ENCODE results near the gene UNC13A.

Gene UNC13A

GRCh38 chr19:17665058-17665457 lies 23.1 kb downstream of the UNC13A start:
- peaks cover 17% of the 10 kb centered on the region for H3K9me3 Mint-ChIP-seq
- no peak for DNase-seq
- H3K36me3 Mint-ChIP-seq (ENCODE audit: low read depth): no peaks in the 10 kb centered on the region
- H3K4me3 Mint-ChIP-seq: no peak overlapping the region
- no peaks in the 10 kb centered on the region for H3K4me1 Mint-ChIP-seq (ENCODE audit: low read depth)
- peaks cover 15% of the 10 kb centered on the region for H3K27me3 Mint-ChIP-seq
- no peak overlapping the region for H3K27ac Mint-ChIP-seq

GRCh38 chr19:17659996-17660395 lies 28.2 kb downstream of the UNC13A start:
- no peak overlapping the region for H3K4me3 Mint-ChIP-seq
- H3K4me1 Mint-ChIP-seq (ENCODE audit: low read depth): no peaks in the 10 kb centered on the region
- peaks cover 20% of the 10 kb centered on the region for H3K27me3 Mint-ChIP-seq
- H3K9me3 Mint-ChIP-seq: peaks cover 10% of the 10 kb centered on the region
- no peak for DNase-seq
- no peaks in the 10 kb centered on the region for H3K36me3 Mint-ChIP-seq (ENCODE audit: low read depth)
- no peak overlapping the region for H3K27ac Mint-ChIP-seq

DNA sequence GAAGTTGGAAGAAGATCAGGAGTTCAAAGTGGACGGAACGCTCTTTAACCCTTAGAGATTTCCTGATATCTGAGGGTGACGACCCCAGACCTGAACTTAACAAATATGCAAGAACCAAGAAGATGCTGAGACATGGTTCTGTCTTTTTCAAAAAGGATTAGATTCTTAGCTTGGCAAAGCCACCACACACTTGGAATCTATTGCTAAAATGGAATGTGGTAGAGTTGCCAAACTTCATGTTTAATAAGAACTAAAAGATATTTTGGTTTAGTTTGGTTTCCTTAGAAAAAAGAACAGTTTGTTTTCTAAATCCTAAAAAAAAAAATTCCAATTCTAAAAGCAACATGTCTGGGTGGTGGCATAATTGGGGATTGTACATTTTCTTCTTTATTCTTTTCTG lies 29.5 kb downstream of the UNC13A start:
- no peak for DNase-seq

GRCh38 chr19:17658240-17658639 lies 29.9 kb downstream of the UNC13A start:
- Mint-ChIP-seq H3K4me1 (ENCODE audit: low read depth) (no peaks in the 10 kb centered on the region), H3K27ac (no peak overlapping the region), H3K27me3 (peaks cover 16% of the 10 kb centered on the region), H3K36me3 (ENCODE audit: low read depth) (no peaks in the 10 kb centered on the region), H3K4me3 (no peak overlapping the region), H3K9me3 (no peaks in the 10 kb centered on the region)
- no peak for DNase-seq

More for the DNA sequence above, 29.5 kb downstream of the UNC13A start:
- H3K36me3 Mint-ChIP-seq (ENCODE audit: low read depth): no peaks in the 10 kb centered on the region
- H3K4me3 Mint-ChIP-seq: no peak overlapping the region
- H3K27me3 Mint-ChIP-seq: peaks cover 16% of the 10 kb centered on the region
- no peak overlapping the region for H3K27ac Mint-ChIP-seq
- no peaks in the 10 kb centered on the region for H3K9me3 Mint-ChIP-seq
- no peaks in the 10 kb centered on the region for H3K4me1 Mint-ChIP-seq (ENCODE audit: low read depth)

DNA sequence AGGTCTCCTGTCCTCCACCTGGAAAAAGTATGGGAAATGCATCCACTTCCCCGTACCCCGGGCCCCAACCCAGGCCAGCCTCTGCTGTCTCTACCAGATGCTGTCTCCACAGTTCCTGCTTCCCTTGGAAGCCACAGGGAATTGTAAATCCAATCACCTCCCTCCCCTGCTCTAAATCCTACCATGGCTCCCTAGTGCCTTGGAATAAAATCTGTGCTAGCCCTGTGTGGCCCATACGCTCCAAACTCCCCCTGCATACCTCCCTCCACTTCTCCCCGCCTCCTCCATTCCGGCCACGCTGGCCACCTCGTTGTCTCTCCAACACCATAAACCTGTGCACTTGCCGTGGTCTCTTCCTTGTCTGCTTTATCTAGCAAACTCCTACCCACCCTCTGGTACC lies 31.2 kb downstream of the UNC13A start:
- Mint-ChIP-seq H3K4me3 (no peak overlapping the region), H3K36me3 (ENCODE audit: low read depth) (no peaks in the 10 kb centered on the region)

DNA sequence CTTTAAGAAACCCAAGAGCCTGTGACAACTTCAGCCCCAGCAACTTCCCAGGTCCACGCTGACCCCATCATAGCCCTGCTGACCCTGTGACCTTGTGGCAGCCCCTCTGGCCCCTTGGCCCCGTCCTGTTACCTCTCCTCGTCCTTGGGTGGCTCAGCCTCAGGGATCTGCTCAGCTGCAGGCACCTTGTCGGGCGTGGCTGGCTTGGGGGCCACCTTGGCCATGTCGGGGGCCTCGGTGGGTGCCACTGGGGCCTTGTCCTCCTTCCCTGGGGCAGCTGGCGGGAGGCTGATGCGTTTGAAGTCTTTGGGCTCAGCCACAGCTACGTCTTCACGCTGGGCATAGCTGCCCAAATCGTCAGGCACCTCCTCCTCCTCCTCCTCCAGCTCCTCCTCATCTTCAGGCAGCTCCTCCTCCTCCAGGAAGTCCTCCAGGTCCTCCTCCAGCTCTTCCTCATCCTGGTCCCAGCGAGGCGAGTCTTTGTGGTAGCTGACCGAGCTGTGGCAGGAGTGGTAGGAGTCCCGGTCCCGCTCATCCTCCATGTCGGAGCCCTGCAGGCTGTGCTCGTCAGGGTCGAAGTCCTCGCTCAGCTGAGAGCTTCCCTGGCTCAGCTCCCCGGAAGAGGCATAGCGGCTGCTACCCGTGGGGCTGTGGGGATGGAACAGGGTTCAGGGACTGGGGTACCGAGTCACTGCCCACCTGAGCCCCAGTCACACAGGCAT lies 32.2 kb downstream of the UNC13A start:
- H3K4me3 Mint-ChIP-seq: no peak overlapping the region
- H3K4me1 Mint-ChIP-seq (ENCODE audit: low read depth): no peaks in the 10 kb centered on the region
- DNase-seq: no peak
- H3K36me3 Mint-ChIP-seq (ENCODE audit: low read depth): no peaks in the 10 kb centered on the region
- H3K9me3 Mint-ChIP-seq: no peaks in the 10 kb centered on the region
- no peak overlapping the region for H3K27ac Mint-ChIP-seq
- H3K27me3 Mint-ChIP-seq: peaks cover 16% of the 10 kb centered on the region

More for the DNA sequence above, 31.2 kb downstream of the UNC13A start:
- Mint-ChIP-seq H3K9me3 (no peaks in the 10 kb centered on the region), H3K27ac (no peak overlapping the region), H3K4me1 (ENCODE audit: low read depth) (no peaks in the 10 kb centered on the region), H3K27me3 (peaks cover 16% of the 10 kb centered on the region)
- DNase-seq: no peak

- peaks cover 16% of the 10 kb centered on the region for H3K27me3 Mint-ChIP-seq
- no peaks in the 10 kb centered on the region for H3K4me1 Mint-ChIP-seq (ENCODE audit: low read depth)
- H3K9me3 Mint-ChIP-seq: no peaks in the 10 kb centered on the region
- H3K27ac Mint-ChIP-seq: no peak overlapping the region
- H3K36me3 Mint-ChIP-seq (ENCODE audit: low read depth): no peaks in the 10 kb centered on the region
- no peak overlapping the region for H3K4me3 Mint-ChIP-seq
- no peak for DNase-seq
Observed at GRCh38 chr19:17654993-17655392, 33.2 kb downstream of the UNC13A start.

GRCh38 chr19:17652627-17653026 lies 35.5 kb downstream of the UNC13A start:
- Mint-ChIP-seq H3K36me3 (ENCODE audit: low read depth) (no peaks in the 10 kb centered on the region), H3K27me3 (peaks cover 21% of the 10 kb centered on the region), H3K4me3 (no peak overlapping the region), H3K9me3 (no peaks in the 10 kb centered on the region), H3K27ac (no peak overlapping the region), H3K4me1 (ENCODE audit: low read depth) (no peaks in the 10 kb centered on the region)
- DNase-seq: no peak

GRCh38 chr19:17648786-17649185 lies 39.4 kb downstream of the UNC13A start:
- Mint-ChIP-seq H3K27ac (no peak overlapping the region), H3K4me3 (no peak overlapping the region), H3K27me3 (peaks cover 27% of the 10 kb centered on the region), H3K36me3 (ENCODE audit: low read depth) (no peaks in the 10 kb centered on the region), H3K4me1 (ENCODE audit: low read depth) (no peaks in the 10 kb centered on the region), H3K9me3 (no peaks in the 10 kb centered on the region)
- no peak for DNase-seq

DNA sequence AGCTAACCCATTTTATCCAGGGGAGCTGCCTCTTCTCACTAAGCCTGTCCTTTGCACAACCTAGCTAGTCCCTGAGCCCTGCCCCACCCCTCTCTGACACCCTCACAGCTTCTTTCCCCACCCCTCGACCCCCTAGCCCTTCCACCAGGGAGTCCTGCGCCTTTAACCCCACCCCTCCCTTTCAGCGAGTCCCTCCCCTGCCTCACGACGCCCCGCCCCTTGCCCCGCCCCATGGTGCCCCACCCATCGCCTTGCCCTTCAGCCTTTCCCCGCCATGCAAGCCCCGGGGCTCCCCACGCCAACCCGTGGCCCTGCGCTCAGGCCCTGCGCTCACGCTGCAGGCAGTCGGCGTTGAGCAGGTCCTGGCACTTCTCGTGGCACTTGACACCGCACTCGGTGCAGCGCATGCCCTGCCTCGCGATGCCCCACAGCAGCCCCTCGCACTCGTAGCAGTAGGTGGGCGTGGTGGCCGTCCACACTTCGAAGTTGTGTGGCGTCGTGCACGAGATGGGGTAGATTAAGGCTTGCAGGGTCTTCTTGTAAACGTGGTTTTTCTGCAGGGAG lies 40.0 kb downstream of the UNC13A start:
- Mint-ChIP-seq H3K4me3 (no peak overlapping the region), H3K27ac (no peak overlapping the region), H3K4me1 (ENCODE audit: low read depth) (no peaks in the 10 kb centered on the region), H3K27me3 (peaks cover 31% of the 10 kb centered on the region), H3K36me3 (ENCODE audit: low read depth) (no peaks in the 10 kb centered on the region), H3K9me3 (no peaks in the 10 kb centered on the region)
- DNase-seq: no peak

- no peak overlapping the region for H3K4me3 Mint-ChIP-seq
- H3K4me1 Mint-ChIP-seq (ENCODE audit: low read depth): no peaks in the 10 kb centered on the region
- no peaks in the 10 kb centered on the region for H3K9me3 Mint-ChIP-seq
- H3K36me3 Mint-ChIP-seq (ENCODE audit: low read depth): no peaks in the 10 kb centered on the region
- H3K27ac Mint-ChIP-seq: no peak overlapping the region
- peaks cover 31% of the 10 kb centered on the region for H3K27me3 Mint-ChIP-seq
- DNase-seq: no peak
Observed at GRCh38 chr19:17647071-17648020, 40.8 kb downstream of the UNC13A start.

- Mint-ChIP-seq H3K36me3 (ENCODE audit: low read depth) (no peaks in the 10 kb centered on the region), H3K4me3 (no peak overlapping the region), H3K27me3 (peaks cover 31% of the 10 kb centered on the region), H3K4me1 (ENCODE audit: low read depth) (no peaks in the 10 kb centered on the region), H3K9me3 (no peaks in the 10 kb centered on the region), H3K27ac (no peak overlapping the region)
- no peak for DNase-seq
Observed at GRCh38 chr19:17646441-17646840, 41.7 kb downstream of the UNC13A start.

DNA sequence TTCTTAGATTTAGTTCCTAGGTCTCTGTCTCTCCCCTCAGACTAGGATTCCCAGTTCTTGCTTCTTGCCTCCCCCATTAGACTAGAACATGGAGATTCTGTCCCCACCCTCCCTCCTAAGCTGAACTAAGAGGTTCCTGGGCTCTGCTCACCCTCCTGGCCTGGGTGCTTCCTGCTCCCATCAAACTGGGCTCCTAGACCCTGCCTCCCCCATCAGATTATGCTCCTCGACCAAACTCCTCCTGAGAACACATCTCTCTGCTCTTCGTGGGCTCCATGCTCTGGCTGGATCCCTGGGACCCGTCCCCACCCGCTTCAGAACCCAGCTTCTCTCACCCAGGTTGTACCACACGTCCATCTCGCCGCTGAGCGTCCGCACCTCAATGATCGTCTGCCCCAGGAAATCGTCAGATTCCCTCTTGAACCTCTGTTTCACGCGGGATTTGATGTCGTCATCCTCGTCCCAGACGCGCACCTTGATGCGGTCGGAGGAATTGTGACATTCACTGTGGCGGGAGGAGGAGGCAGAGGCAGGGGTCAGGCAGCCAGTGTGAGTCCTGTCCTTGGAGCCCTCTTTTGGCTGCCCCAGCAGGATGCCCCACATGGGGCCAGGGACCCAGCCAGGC lies 42.7 kb downstream of the UNC13A start:
- no peaks in the 10 kb centered on the region for H3K36me3 Mint-ChIP-seq (ENCODE audit: low read depth)
- no peak for DNase-seq
- H3K4me3 Mint-ChIP-seq: no peak overlapping the region
- H3K9me3 Mint-ChIP-seq: no peaks in the 10 kb centered on the region
- H3K27ac Mint-ChIP-seq: no peak overlapping the region
- H3K4me1 Mint-ChIP-seq (ENCODE audit: low read depth): no peaks in the 10 kb centered on the region
- H3K27me3 Mint-ChIP-seq: peaks cover 31% of the 10 kb centered on the region

- Mint-ChIP-seq H3K4me3 (no peak overlapping the region), H3K4me1 (ENCODE audit: low read depth) (no peaks in the 10 kb centered on the region), H3K27me3 (peaks cover 37% of the 10 kb centered on the region), H3K9me3 (no peaks in the 10 kb centered on the region), H3K36me3 (ENCODE audit: low read depth) (no peaks in the 10 kb centered on the region), H3K27ac (no peak overlapping the region)
- DNase-seq: no peak
Observed at GRCh38 chr19:17642656-17643055, 45.5 kb downstream of the UNC13A start.

Measured in activated T-cell treated with anti-CD3 and anti-CD28 coated beads, Interleukin-2, amount 50 U/mL, for 24 hours (primary cell).